HG02759 (cell line): ENCODE measurements around the gene ACCSL.

Source experiments
- ATAC-seq: cut with Tn5 transposase; IDR thresholded peaks from one replicate; pipeline ENCODE4 v1.9.1; 2021; ENCODE audit warnings: mild to moderate bottlenecking, moderate library complexity; ENCODE audit not compliant: unreplicated experiment

Gene ACCSL

DNA sequence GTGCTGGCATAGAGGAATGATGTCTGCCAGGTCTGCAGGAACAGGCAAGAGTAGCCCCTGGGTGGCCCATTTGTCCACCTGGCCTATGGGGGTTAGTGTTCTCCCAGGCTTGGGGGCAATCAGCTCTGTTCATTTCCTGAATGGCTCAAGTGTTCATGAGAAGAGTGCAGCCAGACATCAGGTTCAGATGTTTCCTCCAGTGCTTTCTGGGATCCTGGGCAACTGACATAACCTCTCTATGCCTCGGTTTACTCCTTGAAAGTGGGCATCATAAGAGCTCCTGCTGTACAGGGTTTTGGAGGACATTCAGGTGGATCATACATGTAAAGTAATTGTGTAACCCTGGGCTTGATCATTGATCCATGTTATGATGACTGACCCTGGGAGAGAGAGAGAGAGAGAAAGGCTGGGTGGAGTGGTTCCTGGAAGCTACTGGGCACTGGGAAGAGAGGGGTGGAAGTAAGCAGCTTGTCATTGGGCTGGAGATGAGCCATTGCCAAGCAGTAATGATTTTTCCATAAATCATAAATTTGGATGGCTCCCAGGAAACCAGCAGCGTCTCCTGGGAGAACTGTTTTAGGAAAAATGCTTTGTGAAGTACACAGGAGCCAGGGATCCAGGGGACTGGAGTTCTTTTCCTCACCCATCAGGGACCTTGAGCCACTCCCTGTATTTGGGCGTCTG, 30.2 kb upstream of the ACCSL start:
- ATAC-seq: no peak

DNA sequence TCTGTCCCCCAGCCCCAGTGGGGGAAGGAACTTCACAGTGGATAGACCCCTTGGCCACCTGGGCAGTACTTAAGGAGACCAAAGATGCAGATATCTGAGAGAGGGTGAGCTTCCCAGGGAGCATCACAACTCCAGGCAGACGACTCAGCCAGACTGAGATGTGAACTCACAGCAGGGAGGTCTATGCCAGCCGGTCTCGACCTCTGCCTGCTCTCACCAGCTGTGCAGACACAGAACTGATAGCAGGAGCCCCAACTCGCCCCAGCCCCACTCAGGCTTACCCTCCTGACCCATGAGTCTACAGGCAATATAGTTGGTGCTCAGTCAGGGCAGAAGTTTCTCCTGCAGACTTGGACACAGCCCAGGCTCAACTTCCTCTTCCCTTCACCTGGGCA, 29.7 kb upstream of the ACCSL start:
- ATAC-seq: no peak

DNA sequence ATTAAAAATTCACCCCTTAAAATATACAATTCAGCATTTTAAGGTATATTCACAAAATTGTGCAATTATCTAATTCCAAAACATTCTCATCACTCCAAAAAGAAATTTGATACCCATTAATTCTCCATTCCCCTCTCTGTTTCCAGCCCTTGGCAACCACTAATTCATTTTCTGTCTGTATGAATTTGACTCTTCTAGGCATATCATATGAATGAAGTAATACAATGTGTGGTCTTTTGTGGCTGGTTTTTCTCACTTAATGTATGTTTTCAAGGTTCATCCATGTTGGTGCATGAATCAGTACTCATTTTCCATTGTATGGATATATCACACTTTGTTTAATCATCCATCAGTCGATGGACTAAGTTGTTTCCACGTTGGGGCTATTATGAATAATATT, 29.0 kb upstream of the ACCSL start:
- no peak for ATAC-seq

DNA sequence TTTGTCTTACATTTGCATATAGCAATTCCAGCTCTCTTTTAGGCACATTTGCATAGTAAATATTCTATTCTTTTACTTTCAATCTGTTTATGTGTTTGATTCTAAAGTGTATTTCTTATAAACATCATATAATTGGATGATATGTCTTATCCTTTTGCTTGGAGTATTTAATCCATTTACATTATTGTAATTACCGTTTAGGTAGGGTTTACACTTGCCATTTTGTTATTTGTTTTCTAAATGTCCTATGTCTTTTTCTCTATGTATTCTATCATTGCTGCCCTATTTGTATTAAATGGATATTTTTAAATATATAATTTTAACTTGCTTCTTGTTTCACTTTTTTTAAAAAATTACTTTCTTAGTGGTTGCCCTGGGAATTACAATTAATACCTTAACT, 22.8 kb upstream of the ACCSL start:
- no peak for ATAC-seq

DNA sequence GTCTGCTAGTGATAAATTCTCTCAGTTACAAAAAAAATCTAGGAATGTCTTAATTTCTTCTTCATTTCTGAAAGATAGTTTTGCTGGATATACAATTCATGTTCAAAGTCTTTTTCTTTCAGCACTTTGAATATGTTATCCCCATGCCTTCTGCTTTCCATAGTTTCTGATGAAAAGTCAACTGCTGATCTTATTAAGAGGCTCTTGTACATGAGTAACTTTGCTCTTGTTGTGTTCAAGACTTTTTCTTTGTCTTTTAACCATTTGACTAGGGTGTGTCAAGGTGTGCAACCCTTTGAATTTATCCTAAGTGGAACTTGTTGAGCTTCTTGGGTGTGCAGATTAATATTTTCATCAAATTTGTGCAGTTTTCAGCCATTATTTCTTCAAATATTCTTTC, 22.1 kb upstream of the ACCSL start:
- no peak for ATAC-seq

DNA sequence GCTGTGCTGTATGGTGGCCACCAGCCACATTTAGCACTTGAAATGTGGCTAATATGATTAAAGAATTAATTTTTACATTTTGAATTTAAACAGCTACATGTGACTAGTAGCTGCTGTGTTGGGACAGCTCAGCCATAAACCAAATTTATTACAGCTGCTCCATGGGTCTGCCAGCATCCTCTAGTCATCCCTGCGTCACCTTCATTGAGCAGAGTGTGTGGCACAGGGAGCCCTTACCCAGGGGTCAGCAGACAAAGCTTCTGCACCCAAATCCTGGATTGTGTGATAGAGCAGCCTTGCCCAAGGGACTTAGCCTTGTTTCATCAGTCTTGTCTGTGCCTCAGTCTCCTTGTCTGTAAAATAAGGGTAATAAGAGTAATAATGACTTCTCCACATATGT, 19.4 kb upstream of the ACCSL start:
- ATAC-seq: no peak

DNA sequence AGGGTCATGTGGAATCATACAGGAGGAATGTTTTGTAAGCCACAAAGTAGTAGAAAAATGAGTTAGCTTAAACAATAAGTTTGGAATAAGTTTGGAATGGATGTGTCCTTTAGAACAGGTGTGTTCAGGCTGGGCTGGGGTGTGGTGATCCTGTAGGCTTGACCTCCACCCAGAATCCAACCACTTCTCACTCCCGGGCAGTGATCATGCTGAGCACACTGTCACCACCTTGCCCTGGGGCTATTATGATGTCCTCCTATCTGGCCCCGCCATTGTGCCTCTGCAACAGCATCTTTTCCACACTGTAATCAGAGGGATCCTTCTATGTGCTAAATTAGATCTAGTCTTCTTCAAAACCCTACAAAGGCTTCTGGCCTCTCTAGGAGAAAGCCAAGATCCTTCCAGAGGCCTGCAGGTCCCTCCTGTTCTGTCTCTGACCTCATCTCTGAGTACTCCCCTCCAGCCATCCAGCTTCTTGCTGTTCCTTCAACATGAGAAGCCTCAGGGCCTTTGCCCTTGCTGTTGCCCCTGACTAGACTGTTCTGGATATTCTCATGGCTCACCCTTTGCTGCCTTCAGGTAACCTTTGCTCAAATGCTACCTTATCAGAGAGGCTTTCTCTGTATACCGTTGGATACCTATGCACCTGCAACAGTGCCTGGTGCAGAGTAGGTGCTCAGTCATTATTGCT, 18.8 kb upstream of the ACCSL start:
- no peak for ATAC-seq

DNA sequence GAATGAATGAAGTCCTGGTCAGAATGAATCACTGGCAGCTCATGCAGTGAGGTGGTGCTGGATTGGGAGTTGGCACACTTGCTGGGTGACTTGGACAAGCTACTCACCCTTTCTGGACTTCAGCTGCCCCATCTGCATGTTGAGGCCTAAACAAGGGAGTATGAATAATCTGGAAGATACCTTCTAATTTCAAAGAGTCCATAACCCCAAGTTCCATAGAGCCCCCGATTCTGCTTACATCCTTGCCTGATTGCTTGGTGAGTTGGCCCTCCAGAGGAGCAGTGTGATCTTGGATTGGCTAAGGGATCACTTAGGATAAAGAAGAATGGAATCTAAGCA, 18.3 kb upstream of the ACCSL start:
- ATAC-seq: no peak

DNA sequence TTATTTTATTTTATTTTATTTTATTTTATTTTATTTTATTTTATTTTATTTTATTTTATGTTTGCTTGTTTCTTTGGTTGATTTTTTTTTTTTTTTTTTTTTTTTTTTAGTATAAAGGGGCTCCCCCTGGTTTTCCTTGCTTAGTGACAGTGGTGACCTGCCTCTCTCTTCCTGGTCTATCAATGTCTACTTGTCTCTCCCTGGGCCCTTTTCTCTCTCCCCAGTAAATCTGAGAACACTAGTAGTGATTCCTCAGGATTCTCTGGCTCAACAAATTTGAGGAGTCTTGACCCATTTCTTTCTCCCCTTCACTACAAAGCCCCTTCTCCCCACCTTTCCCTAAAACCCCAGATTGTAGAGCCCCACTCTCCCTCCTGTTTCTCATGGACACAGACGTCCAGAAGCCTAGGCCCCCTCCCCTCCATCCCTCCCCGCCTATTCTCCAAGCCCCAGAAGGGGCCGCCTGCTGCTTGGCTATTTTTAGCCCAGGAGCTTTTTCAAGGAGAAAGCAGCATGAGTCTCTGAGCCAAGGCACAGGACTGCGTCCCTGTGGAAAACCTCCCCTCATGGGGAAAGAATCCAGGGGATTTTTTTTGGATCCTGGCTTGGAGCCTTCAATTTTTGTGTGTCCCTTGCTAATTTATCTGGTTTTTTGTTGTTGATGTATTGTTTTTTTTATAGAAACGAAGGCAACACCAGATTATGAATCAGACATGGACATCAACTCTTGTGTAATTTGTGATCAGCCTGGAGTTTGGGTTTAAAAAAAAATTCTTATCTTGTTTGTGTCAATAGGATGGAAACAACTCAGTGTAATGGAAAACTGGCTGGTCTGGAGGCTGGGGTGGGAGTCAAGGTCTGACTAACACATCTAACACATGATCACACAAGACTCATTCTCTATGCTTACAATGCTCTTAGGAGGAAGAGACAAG, 17.5 kb upstream of the ACCSL start:
- no peak for ATAC-seq

DNA sequence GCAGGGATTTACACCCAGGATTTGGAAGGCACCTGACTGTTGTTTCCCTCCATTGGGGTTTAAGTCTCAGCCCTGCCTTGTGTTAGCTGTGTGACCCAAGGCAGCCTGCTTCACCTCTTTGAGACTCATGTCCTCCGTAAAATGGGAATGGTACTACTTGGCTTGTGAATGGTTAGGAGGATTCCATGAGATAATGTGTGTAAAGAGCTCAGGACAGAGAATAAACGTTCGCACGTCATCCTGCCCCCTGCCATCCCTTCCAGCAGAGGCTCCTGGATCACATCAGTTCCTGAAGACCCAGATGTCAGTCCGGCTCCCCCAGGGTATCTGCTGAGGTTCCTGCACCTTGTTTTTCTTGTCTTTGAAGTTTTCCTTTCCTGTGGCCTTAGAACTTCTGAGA, 16.8 kb upstream of the ACCSL start:
- no peak for ATAC-seq

DNA sequence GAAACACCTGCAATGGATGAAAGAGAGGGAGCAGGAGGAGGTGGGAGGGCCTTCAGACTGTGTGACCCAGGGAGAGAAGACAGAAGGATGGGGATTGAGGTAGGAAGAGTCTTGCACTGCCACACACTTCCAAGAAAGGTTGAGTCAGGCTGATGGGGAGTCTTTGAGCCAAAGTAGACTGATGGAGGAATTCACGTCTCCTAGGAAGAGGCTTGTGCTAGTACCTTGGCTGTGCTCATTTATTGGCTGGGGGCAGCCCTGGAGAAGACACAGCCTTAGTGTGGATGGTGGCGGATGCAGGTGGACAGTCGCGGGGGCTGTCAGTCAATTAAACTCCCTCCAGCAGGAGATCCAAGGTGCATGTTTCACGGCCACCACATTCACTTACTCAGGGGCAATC, 16.2 kb upstream of the ACCSL start:
- ATAC-seq: no peak

DNA sequence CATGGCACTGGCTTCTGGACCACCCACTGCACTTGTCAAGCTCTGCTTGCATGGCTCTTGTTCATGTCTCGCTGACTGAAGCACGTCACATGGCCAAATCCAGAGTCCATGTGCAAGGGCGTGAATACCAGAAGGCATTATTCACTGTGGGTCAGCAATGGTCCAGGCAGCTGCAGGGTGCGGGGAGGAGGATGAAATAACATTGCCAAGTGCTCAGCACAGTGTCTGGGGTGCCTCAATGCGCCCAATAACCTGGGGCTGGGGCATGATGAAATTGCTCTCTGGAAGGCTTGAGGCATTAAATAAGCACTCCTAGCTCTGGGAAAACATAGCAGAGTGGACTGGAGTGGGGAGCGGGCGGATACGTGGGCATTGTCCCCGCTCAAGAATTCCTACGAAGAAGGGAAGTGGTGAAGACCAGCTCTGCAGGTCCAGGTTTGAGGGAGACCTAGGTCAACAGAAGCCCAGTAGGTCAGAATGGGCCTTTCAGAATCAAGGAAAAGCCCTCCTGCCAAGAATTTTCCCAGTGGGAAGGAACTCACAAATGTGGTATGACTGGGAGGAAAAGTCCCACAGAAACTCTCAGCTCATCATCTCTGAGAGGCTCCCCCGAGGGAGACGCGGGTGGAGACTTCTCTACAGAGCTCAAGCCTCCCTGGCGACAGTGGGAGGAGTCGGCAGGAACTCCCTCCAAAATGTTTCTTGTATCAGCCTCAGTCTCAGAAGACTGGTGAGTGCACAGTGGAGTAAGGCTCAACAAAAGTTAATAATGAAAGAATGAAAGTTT, 15.3 kb upstream of the ACCSL start:
- no peak for ATAC-seq

DNA sequence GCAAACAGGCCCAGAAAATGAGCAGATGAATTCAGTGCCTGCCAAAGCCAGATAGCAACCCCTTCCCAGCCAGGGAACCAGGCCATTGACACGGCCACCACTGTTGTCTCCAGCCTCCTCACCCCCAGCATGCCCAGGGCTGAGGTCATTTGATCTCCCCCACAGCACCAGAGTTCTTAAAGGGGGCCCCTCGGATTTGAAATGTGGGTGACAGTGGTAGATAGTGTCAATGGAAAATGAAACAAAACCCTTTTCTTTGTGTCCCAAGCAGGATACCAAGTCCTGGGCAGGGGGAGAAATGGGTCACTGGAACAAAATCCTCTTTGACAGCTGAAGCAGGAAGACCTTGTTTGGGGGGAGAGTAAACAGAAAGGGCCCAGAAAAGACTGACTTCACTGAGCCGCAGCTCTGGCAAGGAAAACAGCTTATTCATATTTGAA, 14.3 kb upstream of the ACCSL start:
- ATAC-seq: no peak

DNA sequence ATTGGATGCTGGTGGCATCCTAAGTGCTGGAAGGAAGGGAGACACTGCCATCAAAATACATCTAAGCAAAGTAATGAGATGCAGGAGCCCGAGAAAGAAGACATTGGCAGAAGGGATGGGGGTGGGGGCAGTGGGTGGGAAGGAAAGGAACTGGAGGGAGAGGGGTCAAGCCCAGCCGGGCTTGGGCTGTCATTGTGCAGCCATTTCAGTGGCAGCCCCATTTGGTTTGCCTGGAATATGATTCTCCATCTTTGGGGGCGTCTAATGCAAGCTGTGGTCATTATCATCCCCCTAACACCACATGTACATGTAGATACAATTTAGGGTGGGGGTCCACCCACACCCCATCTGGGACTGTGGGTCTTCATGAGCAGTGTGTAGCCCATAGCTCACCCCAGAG, 13.9 kb upstream of the ACCSL start:
- ATAC-seq: no peak

DNA sequence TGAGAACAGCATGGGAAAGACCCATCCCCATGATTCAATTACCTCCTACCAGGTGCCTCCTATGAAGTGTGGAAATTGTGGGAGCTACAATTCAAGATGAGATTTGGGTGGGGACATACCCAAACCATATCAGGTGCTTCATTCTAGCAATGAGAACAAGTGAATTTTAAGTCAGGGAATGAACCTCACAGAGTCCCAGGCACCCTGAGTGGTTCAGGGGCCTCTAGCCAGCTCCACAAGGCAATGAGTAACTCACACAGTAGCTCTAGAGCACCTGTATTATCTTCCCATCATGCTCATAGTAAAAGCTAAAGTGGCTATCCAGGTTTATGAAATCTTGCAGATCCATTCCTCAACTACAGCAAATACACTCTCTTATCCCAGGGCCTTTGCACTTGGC, 13.1 kb upstream of the ACCSL start:
- no peak for ATAC-seq

DNA sequence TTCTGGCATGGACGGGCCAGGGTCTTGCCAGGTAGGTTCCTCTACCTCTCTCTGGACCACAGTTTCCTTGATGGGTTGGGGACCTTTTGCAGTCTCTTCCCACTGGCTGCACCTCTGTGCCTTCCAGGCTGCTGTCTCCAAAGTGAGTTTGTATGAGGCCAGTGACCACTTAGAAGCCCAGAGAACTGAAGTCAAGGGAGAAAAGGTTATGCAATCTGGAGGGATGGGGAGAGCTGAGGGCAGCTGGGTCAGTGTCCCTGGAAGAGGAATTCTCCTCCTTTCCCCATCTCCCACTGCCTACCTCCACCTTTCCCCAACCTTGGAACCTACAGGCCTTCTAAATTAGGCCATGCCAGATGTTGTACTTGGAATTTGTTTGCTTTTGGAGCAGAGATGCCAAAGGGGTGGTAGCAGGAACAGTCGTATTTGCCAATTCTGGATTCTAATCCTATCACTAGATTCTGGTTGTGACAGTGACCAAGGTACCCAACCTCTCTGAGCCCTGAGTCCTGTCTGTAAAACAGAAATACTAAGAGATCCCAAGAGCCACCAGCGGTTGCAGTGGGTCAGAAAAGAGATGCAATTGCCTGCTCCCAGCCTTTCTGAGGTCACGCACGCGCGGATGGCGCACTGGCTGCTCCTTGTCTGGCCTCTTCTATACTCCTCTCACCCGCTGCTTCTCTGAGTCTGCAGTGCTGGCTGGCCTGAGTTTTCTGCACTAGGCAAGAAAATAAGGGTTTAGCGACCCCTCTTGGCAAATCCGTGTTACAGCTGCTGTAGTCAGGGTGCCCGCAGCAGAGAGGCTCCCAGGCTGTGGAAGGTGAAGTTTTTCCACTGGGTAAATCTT, 10.7 kb upstream of the ACCSL start:
- ATAC-seq: peak; percentile 77

DNA sequence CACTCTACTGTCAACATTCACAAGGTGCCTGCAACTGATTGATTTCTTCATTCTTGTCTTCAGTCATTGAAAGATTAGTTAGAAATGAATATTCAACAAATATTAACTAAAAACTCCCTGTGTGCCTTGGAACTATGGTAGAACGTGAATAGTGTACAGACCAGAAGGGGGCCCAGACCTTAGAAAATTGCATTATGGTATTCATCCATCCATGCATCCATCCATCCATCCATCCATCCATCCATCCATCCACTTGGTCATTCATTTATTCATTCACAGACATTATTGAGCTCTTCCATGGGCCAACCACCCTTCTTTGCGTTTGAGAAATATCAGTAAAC, 10.2 kb upstream of the ACCSL start:
- no peak for ATAC-seq

DNA sequence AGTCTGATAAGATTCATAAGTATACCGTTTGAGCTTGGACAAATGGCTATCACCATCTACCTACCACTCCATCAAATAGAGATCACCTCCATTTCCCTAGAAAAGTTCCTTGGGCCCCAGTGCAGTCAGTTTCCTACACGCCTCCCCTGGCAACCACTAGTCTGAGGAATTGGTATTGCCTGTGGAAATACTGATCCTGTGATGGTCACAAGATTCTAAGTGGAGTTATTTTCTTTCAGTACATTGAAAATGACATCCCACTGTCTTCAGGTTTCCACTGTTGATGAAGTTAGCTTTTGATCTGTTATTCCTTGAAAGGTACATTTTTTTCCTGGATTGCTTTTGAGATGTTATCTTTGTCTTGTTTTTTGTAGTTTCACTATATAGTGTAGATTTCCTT, 4.6 kb upstream of the ACCSL start:
- no peak for ATAC-seq

DNA sequence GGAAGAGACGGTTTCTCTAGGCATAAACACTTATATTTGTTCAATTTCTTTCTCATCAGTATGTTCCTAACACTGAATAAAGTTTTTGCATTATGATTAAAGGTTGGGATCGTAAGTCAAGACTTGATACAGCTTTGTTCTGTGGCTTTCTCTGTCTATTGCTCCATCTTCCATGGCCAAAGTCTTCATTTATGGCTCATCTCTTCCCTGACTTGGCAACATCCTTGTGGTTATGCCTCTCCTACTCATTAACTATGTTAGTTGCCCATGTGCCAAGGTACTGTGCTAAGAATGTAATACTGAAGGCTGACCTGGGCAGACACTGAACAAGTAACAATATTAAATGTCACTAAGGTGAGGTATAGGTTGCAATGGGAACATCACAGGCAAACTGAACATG, 1.6 kb upstream of the ACCSL start:
- ATAC-seq: no peak

DNA sequence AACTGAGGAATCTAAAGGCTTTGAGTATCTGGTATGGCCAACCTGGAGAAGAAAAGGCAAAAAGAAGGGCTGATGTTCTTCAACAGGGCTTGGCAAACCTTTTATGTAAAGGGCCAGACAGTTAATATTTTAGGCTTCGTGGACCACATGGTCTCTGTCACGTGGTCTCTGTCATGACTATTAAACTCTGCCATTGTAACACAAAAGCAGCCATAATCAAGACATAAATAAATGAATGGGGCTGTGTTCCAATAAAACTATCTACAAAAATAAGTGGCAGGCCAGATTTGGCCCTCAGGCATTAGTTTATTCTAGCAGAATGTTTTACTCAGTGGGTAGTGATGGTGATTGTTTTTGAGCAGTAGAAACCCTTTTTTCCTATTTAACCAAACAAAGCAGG, 483 bp upstream of the ACCSL start:
- no peak for ATAC-seq
